ENCODE measurements around the gene PRPSAP1.
A peak's percentile ranks its signal among the peaks of the same experiment; 100 is the strongest.
"Not testable (repeated sequence)": the region's sequence is repeated elsewhere in the genome, so short reads cannot be mapped to it uniquely, and the experiment has no call there.

The PRPSAP1 gene

DNA sequence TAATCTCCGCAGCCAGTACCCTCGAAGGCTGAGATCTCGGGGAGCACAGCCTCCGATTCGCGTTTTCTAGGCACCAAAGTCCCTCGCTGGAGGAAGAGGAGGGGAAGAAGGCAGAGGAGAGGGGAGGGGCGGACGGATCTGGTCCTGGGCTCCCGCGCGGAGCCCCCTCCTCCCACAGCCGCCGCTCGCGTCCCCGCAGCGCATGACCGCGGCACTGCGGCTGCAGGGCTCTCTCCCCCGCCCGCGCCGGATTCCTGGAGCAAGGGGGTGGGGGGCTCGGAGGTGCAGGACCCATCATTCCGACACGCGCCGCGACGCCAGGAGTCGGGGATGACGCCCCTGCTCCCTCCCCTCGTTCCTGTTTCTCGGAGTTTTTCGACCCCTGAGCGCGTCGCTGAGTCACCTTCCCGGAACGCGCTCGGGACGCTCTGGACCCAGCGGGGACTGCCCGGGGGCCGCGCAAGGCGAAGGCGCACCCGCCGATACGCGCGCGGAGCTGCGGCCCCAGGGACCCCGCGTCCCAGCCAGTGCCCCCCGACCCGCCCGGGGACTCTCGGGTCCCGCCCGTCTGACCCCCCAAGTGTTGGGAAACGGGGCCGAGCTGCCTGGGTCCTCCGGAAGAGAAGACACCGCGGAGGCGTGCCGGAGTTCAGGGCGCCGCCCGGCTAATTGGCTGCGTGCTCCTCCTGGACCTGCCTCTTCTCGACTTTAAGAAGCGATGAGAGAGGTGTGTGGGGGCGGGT, 29.3 kb upstream of the PRPSAP1 start:
- peak; percentile 41 for DNase-seq (ENCODE audit: low read depth)

DNA sequence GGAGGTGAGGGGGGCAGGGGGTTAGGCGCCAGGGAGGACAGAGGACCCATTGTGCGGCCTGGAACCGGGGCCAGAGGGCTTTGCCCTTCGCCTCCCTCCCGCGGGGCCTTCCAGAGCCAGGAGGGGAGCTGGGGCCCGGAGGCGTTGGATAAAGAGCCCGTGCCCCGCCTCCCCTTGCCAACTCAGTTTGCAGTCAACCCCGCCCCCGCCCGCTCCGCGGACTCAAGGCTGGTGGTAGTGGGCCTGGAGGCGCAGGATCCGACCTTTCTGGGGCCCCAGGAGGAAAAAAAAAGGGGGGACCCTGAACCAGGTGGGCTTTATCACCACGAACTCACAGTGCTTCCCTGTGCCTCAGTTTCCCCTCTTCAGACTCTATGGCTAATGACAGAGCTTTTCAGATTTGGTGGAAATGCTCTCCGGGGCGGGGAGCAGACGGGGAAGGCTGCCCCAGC, 28.7 kb upstream of the PRPSAP1 start:
- DNase-seq (ENCODE audit: low read depth) = no peak

DNA sequence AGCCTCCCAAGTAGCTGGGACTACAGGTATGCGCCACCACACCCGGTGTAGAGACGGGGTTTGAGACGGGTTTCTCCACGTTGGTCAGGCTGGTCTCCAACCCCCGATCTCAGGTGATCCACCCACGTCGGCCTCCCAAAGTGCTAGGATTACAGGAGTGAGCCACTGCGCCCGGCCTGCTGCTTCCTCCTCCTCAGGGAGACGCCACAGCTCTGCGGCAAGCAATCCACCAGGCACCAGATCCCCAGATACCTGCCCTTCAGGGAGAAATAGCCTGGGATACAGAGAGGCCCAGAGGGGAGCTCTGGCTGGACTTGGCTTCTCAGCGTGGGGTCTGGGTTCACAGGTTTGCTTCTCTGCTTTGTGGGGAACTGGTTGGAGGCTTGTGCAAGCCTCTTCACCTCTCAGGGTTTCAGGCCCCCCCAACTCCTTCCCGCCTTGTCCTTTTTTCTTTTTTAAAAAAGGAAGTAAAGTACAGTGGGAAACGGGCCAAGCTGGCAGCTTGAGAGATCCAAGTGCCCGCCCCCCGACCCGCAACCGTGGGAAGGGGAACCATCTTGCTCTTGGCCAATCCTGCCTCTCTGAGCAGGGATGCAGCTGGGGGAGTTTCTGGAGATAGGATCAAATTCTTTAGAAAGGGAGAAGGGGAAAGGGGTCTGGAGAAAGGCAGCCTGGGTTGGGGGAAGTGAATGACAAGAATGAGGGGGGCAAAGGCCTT, 28.1 kb upstream of the PRPSAP1 start:
- no peak for DNase-seq (ENCODE audit: low read depth)

DNA sequence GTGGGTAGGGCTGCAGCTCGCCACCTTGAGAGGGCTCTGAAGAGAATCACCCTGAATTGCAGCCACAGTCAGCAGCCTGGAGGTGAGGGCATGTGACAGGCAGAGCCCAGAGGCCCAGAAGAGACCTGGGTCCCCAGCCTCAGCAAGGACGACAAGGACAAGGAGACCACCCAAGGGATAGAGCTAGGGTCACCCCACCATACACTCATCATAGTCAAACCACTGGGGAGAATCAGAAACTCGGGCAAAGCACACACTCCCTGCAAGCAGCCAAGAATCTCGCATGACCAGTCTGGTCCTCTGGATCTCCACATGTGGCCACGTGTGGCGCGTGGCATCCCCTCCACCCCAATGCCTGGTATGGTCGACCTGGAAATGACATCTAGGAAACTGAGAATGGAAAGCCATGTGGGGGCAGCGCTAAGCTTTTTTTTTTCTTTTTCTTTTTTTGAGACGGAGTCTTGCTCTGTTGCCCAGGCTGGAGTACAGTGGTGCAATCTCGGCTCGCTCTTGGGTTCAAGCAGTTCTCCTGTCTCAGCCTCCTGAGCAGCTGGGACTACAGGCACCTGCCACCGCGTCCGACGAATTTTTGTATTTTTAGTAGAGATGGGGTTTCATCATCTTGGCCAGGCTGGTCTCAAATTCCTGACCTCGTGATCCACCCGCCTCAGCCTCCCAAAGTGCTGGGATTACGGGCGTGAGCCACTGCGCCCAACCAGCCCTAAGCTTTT, 26.1 kb upstream of the PRPSAP1 start:
- DNase-seq (ENCODE audit: low read depth) = no peak

DNA sequence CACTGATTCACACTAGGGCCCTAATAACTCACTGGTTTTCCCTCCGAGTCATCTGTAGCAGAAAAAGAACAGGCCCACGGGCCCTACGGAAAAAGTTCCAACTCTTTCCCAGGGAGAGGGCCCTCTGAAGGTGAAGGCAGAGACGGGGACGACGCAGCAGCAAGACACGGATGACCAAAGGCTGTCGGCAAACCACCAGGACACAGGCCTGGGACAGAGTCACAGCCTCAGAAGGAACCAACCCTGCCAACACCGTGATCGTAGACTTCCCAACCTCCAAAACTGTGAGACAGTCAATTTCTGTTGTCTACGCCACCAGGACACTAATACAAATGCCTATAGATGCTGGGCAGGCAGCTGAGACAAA, 25.5 kb upstream of the PRPSAP1 start:
- no peak for DNase-seq (ENCODE audit: low read depth)

DNA sequence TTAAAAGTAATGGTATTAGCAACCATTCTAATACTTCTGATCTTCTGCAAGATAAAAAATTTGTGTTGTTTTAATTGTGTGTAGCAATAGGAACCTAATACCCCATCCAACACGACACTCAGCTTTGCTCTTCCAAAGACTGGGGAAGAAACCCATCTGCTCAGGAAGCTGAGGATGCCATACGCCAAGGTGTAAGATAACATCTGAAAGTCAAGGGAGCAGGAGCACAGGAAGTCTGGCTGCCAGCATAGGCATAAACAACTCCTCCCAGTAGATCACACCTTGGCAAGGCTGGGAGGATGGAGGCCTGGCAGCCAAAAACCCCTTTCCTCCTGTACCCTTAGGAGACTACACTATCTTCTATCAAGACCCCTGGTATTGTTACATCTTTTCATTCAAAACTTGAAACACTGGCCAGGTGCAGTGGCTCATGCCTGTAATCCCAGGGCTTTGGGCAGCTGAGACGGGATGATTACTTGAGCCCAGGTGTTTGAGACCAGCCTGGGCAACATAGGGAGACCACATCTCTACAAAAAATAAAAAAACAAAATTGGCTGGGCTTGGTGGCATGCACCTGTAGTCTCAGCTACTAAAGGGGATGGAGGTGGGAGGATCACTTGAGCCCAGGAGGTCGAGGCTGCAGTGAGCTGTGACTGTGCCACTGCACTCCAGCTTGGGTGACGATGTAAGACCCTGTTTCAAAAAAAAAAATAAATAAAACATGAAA, 25.0 kb upstream of the PRPSAP1 start:
- DNase-seq (ENCODE audit: low read depth) = no peak

DNA sequence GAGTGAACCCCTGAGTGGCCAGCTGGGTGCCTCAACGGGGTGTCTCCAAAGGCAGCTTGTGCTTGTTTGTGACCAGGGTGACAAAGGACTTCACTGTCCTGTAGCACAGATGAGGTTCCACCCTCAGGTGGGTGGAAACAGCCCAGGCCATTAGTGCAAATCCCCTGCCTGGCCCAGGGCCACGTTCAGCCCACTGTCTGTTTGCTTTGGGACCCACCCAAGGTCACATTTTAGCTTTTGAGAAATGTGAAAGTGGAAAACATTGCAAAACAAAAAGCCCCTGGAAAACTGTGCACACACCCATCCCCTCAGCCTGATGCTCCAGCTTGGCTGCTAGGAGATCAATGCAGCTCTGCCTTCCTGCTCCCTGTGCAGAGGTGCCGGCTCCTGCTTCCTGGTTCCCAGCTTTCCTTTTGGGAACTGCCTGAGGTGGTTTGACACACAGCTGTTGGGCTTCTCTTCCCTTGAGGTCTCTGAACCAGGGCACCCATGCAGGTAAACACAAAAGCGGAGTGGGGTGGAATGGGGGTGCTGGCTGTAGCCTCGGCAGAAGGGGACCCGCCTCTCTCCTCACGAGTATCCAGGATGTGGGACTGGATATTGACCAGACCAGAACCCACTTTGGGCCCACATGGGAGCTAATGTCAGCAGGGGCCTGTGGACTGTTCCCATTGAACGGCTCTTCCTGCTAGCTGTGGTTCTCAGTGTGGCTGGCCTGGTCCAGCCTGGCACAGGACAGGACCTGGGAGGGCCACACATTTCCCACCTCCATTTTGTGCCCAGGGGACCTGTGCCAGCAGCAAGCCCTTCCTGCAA, 22.8 kb upstream of the PRPSAP1 start:
- DNase-seq (ENCODE audit: low read depth) = no peak

DNA sequence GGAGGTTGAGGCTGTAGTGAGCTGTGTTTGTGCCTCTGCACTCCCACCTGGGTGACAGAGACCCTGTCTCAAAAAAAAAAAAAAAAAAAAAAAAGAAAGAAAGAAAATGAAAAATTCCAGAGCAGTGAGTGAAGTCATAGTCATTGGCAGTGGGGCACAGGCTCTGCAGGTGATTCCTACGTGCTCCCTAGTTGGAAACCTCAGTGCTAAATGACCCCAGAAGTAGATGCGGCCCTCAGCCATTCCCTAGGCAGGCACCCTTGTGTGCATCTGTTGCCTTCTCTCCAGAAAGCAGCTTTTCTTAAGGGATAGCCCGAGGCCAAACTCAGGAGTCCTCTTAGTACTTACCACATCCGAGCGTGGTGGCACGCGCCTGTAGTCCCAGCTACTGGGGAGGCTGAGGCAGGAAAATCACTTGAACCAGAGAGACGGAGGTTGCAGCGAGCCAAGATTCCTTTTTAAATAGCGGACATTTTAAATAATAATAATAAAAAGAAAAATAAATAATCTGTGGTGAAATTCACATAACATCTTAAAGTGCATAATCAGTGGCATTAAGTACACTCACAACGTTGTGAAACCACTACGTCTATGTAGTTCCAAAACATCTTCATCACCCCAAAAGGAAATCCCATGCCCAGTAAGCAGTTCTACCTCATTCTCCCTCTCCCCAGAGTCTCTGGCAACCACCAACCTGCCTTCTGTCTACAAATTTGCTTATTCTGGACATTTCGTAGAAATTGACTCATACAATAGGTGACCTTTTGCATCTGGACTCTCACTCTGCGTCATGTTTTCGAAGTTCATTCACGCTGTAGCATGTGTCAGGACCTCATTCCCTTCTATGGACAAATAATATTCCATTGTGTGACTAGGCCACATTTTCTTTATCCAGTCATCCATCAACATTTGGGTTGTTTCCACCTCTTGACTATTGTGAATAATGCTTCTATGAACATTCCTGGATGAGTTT, 18.2 kb upstream of the PRPSAP1 start:
- DNase-seq (ENCODE audit: low read depth) = no peak

DNA sequence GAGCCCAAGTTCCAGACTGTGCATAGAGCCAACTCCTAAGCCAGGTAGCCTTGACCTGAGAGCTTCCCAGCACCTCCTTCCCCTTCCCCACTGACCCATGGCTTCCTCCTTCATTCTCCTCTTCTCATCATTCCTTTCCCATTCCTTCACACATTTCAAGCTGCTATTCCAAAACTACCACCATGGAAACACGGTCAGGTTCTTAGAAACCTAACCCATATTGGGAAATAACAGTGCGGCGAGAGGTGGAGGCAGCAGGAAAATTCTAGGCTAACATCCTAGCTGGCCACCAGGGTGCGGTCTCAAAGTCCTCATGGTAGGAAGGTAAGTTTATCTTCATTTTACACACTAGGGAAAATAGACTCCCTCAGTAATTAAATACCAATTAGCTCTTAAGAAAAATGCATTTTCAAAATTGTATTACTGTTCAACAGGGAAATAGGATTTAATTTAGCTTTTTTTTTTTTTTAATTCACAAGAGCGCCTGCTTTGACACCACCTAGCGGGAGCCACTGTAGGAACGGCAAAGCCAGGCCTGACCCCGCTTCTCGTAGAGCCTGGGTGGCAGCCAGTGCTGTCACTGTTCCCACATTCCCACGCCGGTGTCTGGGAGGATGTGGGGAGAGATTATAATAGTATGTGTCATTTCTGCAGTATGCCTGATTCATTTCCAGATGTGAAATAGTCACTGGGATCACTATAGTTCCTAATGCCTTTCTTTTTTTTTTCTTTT, 16.7 kb upstream of the PRPSAP1 start:
- no peak for DNase-seq (ENCODE audit: low read depth)

DNA sequence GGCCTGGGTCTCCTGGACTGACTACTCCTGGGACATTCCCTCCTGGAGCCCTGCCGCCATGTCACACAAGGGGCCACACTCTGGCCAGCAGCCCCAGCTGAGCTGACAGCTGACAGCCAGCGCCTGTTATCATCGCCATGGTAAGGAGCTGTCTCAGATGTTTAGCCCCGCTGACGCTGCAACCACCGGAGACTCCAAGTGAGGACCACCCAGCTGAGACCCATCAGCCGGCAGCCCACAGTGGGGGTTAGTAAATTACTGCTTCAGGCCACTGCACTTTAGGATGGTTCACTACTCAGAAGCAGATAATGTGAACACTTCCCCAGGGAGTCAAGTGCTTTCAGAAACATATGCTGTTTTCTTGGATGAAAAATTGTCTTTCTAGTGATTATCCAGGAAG, 16.1 kb upstream of the PRPSAP1 start:
- no peak for DNase-seq (ENCODE audit: low read depth)

DNA sequence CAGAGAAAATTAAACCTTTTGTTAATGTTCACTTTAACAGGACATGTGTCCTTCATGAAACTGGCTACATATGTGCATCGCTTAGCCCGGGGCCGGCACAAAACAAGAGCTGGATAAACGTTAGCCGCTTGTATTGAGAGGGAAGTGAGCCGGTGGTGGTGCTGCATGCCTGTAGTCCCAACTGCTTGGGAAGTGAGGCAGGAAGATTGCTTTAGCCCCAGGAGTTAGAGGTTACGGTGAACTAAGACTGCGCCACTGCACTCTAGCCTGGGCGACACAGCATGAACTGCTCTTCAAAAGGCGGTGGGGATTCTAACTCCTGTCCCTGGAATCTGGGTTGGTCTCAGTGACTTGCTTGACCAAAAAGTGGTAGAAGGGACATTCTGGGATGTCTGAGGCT, 15.7 kb upstream of the PRPSAP1 start:
- no peak for DNase-seq (ENCODE audit: low read depth)

DNA sequence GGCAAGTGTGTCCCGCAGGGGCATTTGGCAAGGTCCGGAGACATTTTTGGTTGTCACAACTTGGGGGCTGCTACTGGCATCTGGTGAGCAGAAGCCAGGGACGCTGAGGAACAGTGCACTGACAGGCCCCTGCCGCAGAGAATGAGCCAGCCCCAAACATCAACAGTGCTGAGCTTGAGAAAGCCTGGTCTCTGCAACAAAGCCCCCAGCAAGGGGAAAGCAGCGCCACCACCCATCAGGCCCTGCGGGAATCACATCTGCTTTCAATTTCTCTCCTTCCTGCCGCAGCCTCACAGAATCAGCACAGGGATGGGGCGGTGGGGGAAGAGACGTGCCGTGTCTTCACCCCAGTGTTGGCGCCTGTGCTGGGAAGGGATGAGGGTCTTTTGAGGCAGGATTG, 14.8 kb upstream of the PRPSAP1 start:
- DNase-seq (ENCODE audit: low read depth) = no peak

DNA sequence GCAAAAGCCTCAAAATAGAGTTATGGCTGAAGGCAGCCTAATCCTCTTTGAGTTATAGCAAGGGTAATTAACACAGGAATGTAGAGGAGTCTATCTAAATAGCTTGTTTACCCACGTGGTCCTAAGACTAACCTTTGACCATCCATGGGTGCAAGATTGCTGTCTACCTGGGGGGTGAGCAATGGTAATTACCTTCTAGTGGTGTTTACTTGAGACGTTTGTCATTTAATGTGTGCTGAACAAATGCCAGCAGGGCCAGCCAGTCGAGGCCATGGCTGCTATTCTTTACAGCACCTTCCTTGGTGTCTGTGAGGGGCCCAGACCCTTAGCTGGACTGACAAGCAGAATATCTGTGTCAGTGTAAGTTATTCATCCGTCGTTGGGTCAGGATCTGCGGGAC, 13.9 kb upstream of the PRPSAP1 start:
- no peak for DNase-seq (ENCODE audit: low read depth)

DNA sequence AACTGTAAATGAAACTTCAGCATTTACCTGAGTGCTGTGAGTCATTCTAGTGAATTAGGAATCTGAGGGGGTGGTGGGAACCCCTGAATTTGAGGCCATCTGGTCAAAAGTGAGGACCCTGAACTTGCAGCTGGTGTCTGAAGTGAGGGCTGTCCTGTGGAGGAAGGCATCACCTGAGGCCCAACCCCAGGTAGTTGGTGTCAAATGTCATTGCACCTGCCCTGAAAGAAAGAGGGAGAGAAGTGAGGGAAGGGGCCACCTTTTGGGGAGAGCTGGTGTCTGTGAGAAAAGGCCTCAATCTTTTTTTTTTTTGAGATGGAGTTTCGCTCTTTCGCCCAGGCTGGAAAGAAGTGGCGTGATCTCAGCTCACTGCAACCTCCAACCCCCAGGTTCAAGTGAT, 12.5 kb upstream of the PRPSAP1 start:
- no peak for DNase-seq (ENCODE audit: low read depth)

DNA sequence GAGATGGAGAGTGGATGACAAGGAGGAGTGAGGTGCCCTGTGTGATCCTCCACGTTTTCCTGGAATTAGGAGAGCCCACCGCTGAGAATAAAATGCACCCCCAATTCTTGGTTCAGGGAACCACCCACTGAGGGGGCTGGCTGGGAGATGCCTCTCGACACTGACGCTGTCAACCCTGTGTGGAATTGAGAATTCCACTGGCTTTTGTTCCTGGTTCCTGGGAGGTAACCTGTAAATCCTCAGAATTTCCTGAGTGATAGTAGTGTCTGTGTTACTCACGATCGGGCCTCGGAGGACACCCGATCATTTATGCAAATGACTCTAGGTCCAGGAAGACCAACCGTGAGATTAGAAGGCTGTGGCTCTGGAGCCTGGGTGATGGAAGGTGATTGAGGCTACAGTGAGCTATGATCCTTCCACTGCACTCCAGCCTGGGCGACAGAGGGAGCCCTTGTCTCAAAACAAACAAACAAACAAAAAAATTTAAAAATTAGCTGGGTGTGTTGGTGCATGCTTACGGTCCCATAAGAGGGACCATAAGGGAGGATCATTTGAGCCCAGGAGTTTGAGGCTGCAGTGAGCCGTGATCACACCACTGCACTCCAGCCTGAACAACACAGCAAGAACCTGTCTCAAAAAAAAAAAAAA, 11.7 kb upstream of the PRPSAP1 start:
- no peak for DNase-seq (ENCODE audit: low read depth)

DNA sequence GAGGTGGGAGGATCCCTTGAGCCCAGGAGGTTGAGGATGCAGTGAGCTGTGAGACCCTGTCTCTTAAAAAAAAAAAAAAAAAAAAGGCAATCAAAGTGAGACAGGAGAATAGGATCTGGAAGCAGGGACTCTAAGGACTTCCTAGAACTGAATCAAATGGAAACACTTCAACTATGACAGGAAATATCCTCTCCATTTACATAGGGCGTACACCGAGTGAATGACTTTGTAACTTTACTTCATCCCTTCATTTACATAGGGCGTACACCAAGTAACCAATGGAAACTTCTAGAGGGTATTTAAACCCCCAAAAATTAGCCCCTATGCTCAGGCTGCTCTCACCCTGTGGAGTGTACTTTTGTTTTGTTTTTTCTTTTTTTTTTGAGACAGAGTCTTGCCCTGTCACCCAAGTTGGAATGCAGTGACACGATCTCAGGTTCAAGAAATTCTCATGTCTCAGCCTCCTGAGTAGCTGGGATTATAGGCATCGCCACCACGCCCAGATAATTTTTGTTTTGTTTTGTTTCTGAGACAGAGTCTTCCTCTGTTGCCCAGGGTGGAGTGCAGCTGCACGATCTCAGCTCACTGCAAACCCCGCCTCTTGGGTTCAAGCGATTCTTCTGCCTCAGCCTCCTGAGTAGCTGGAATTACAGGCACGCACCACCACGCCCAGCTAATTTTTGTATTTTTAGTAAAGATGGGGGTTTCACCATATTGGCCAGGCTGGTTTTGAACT, 9.6 kb upstream of the PRPSAP1 start:
- no peak for DNase-seq (ENCODE audit: low read depth)

DNA sequence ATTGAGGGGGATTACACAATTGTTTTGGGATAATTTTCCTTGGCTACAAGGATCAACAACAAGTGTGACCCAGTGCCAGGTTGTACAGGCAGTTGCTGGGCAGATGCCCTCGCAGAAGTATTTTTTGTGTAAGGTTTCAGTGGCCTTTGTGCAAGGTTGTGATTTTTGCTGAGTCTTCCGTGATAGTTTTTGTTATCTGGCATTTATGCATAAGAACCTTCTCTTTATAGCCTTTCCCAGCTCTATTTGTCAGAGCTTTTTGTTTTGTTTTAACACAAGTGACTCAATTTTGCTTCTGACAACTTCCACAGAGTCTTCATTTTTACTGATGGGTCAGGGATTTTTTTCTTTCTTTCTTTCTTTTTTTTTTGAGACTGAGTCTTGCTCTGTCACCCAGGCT, 6.7 kb upstream of the PRPSAP1 start:
- no peak for DNase-seq (ENCODE audit: low read depth)

DNA sequence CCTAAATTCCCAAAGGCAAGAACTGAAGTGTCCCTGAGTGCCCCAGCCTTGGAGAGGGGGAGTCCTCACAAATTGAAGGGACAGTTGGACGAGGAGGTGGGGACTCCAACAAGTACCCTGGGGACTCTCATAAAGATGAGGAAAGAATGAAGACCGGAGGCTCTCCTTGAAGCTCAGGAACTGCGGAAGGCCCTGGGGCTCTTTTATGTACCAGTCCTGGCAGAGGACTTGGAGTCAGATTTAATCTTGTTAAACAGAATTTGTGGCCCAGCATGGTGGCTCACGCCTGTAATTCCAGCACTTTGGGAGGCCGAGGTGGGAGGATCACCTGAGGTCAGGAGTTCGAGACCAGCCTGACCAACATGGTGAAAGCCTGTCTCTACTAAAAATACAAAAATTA, 6.1 kb upstream of the PRPSAP1 start:
- DNase-seq (ENCODE audit: low read depth) = not testable (repeated sequence)

Data from stimulated activated CD8-positive, alpha-beta memory T cell treated with anti-CD3 and anti-CD28 coated beads, Interleukin-12 subunit alpha, Interleukin-12 subunit beta, amount 100 ng/mL, for 1 hour (primary cell).